IgD-negative memory B cell (primary cell): ENCODE results near the gene TMEM53. TPM values are rescaled to one million over a fixed set of nuclear protein-coding genes. Genes with fewer than 3 reads are reported as not detected.
"Not testable (repeated sequence)": the region's sequence is repeated elsewhere in the genome, so short reads cannot be mapped to it uniquely, and the experiment has no call there.

Experiments used
- H3K27ac Mint-ChIP-seq, 3 donors: one replicate each; pipeline ENCODE4 v1.8.0; 2020 to 2022; ENCODE audit warnings: mild to moderate bottlenecking in 3 of 3, mixed read lengths in 3 of 3, moderate library complexity in 1 of 3
- H3K27me3 Mint-ChIP-seq: one replicate; pipeline ENCODE4 v1.8.0; 2021; ENCODE audit warnings: mixed read lengths
- H3K36me3 Mint-ChIP-seq: one replicate; pipeline ENCODE4 v1.8.0; 2020; ENCODE audit warnings: mild to moderate bottlenecking, mixed read lengths
- H3K4me1 Mint-ChIP-seq, 3 donors: one replicate each; pipeline ENCODE4 v1.8.0; 2020 to 2022; ENCODE audit warnings: mixed read lengths in 3 of 3, mild to moderate bottlenecking in 1 of 3
- H3K4me3 Mint-ChIP-seq, 4 donors: one replicate each; pipeline ENCODE4 v1.8.0; 2020 to 2022; ENCODE audit warnings: mild to moderate bottlenecking in 4 of 4, mixed read lengths in 4 of 4, moderate library complexity in 3 of 4
- H3K9me3 Mint-ChIP-seq, 3 donors: one replicate each; pipeline ENCODE4 v1.8.0; 2020 to 2021; ENCODE audit warnings: mixed read lengths in 3 of 3, mild to moderate bottlenecking in 1 of 3
- polyA plus RNA-seq: library from polyadenylated mRNA; unstranded; fragments of 300-500 nt; fragmentation: Illumina TruSeq; gene quantifications from one replicate; pipeline ENCODE4 v1.2.3, GENCODE V29; 2021

Gene TMEM53
- polyA plus RNA-seq, 1 donor from 2014 or later = 11.5 TPM

- no peaks in the 10 kb centered on the region for H3K27me3 Mint-ChIP-seq
- no peak overlapping the region for H3K27ac Mint-ChIP-seq
- peaks cover 11 to 20% (median 17%) of the 10 kb centered on the region in 3 donors for H3K4me1 Mint-ChIP-seq
- H3K36me3 Mint-ChIP-seq = peaks cover 4% of the 10 kb centered on the region
- no peaks in the 10 kb centered on the region for H3K9me3 Mint-ChIP-seq
- H3K4me3 Mint-ChIP-seq = no peak overlapping the region
Measured at GRCh38 chr1:44707112-44707881, 33.0 kb upstream of the TMEM53 start.

- H3K4me3 Mint-ChIP-seq = no peak overlapping the region
- peaks cover 4% of the 10 kb centered on the region for H3K36me3 Mint-ChIP-seq
- no peak overlapping the region for H3K27ac Mint-ChIP-seq
- no peaks in the 10 kb centered on the region for H3K9me3 Mint-ChIP-seq
- no peaks in the 10 kb centered on the region for H3K27me3 Mint-ChIP-seq
- H3K4me1 Mint-ChIP-seq = peaks cover 8 to 15% (median 11%) of the 10 kb centered on the region in 3 donors
Measured at GRCh38 chr1:44705938-44706337, 31.7 kb upstream of the TMEM53 start.

- Mint-ChIP-seq H3K4me1 (peaks cover 8 to 15% (median 11%) of the 10 kb centered on the region in 3 donors), H3K27ac (no peak overlapping the region), H3K36me3 (peaks cover 4% of the 10 kb centered on the region), H3K27me3 (no peaks in the 10 kb centered on the region), H3K9me3 (no peaks in the 10 kb centered on the region), H3K4me3 (no peak overlapping the region)
Measured at GRCh38 chr1:44705470-44705869, 31.2 kb upstream of the TMEM53 start.

GRCh38 chr1:44701141-44701573 lies 26.9 kb upstream of the TMEM53 start:
- Mint-ChIP-seq H3K4me3 (no peak overlapping the region), H3K27me3 (no peaks in the 10 kb centered on the region), H3K36me3 (peaks cover 2% of the 10 kb centered on the region), H3K4me1 (peaks cover 22 to 26% (median 25%) of the 10 kb centered on the region in 3 donors), H3K27ac (no peak overlapping the region), H3K9me3 (no peaks in the 10 kb centered on the region)

- H3K27ac Mint-ChIP-seq = no peak overlapping the region
- H3K27me3 Mint-ChIP-seq = no peaks in the 10 kb centered on the region
- H3K4me3 Mint-ChIP-seq = no peak overlapping the region
- H3K9me3 Mint-ChIP-seq = no peaks in the 10 kb centered on the region
- peaks cover 2% of the 10 kb centered on the region for H3K36me3 Mint-ChIP-seq
- H3K4me1 Mint-ChIP-seq = peaks cover 25 to 29% (median 26%) of the 10 kb centered on the region in 3 donors
Measured at GRCh38 chr1:44700573-44700972, 26.3 kb upstream of the TMEM53 start.

GRCh38 chr1:44699375-44699774 lies 25.1 kb upstream of the TMEM53 start:
- H3K27me3 Mint-ChIP-seq, H3K36me3 Mint-ChIP-seq, H3K9me3 Mint-ChIP-seq, H3K4me3 Mint-ChIP-seq, H3K27ac Mint-ChIP-seq: not testable (repeated sequence)
- peaks cover 35 to 39% (median 35%) of the 10 kb centered on the region in 3 donors for H3K4me1 Mint-ChIP-seq

GRCh38 chr1:44698138-44698537 lies 23.9 kb upstream of the TMEM53 start:
- Mint-ChIP-seq H3K36me3 (peaks cover 2% of the 10 kb centered on the region), H3K4me3 (peak overlapping the region in 3 of 4 donors; percentile 2 to 46 (median 6)), H3K27ac (peak overlapping the region in 2 of 3 donors; percentile 40 to 67), H3K27me3 (no peaks in the 10 kb centered on the region), H3K4me1 (peaks cover 35 to 41% (median 37%) of the 10 kb centered on the region in 3 donors), H3K9me3 (no peaks in the 10 kb centered on the region)

GRCh38 chr1:44696789-44697345 lies 22.6 kb upstream of the TMEM53 start:
- H3K9me3 Mint-ChIP-seq = no peaks in the 10 kb centered on the region
- H3K4me3 Mint-ChIP-seq = peak overlapping the region; percentile 33 to 92 (median 62)
- peak overlapping the region; percentile 43 to 73 (median 67) for H3K27ac Mint-ChIP-seq
- H3K4me1 Mint-ChIP-seq = peaks cover 32 to 40% (median 37%) of the 10 kb centered on the region in 3 donors
- no peaks in the 10 kb centered on the region for H3K36me3 Mint-ChIP-seq
- no peaks in the 10 kb centered on the region for H3K27me3 Mint-ChIP-seq

- no peak overlapping the region for H3K4me3 Mint-ChIP-seq
- H3K4me1 Mint-ChIP-seq = peaks cover 32 to 40% (median 37%) of the 10 kb centered on the region in 3 donors
- peaks cover 2% of the 10 kb centered on the region for H3K36me3 Mint-ChIP-seq
- H3K27me3 Mint-ChIP-seq = no peaks in the 10 kb centered on the region
- H3K27ac Mint-ChIP-seq = peak overlapping the region in 2 of 3 donors; percentile 73 to 81
- H3K9me3 Mint-ChIP-seq = no peaks in the 10 kb centered on the region
Measured at GRCh38 chr1:44696101-44696500, 21.8 kb upstream of the TMEM53 start.

- peak overlapping the region in 1 of 4 donors; percentile 41 for H3K4me3 Mint-ChIP-seq
Measured at GRCh38 chr1:44695671-44696070, 21.4 kb upstream of the TMEM53 start.

GRCh38 chr1:44694863-44695478 lies 20.7 kb upstream of the TMEM53 start:
- Mint-ChIP-seq H3K4me1 (peaks cover 32 to 40% (median 37%) of the 10 kb centered on the region in 3 donors), H3K9me3 (no peaks in the 10 kb centered on the region), H3K27me3 (no peaks in the 10 kb centered on the region), H3K27ac (peak overlapping the region in 2 of 3 donors; percentile 20 to 53), H3K36me3 (peaks cover 2% of the 10 kb centered on the region), H3K4me3 (peak overlapping the region in 1 of 4 donors; percentile 6)

More at GRCh38 chr1:44695671-44696070, 21.4 kb upstream of the TMEM53 start:
- peak overlapping the region; percentile 20 to 87 (median 81) for H3K27ac Mint-ChIP-seq
- peaks cover 2% of the 10 kb centered on the region for H3K36me3 Mint-ChIP-seq
- H3K9me3 Mint-ChIP-seq = no peaks in the 10 kb centered on the region
- H3K4me1 Mint-ChIP-seq = peaks cover 32 to 40% (median 37%) of the 10 kb centered on the region in 3 donors
- no peaks in the 10 kb centered on the region for H3K27me3 Mint-ChIP-seq

- Mint-ChIP-seq H3K4me3 (no peak overlapping the region), H3K4me1 (peaks cover 32 to 40% (median 37%) of the 10 kb centered on the region in 3 donors), H3K36me3 (peaks cover 2% of the 10 kb centered on the region), H3K27ac (no peak overlapping the region), H3K27me3 (no peaks in the 10 kb centered on the region), H3K9me3 (no peaks in the 10 kb centered on the region)
Measured at GRCh38 chr1:44693900-44694299, 19.6 kb upstream of the TMEM53 start.

GRCh38 chr1:44693159-44693558 lies 18.9 kb upstream of the TMEM53 start:
- peaks cover 2% of the 10 kb centered on the region for H3K36me3 Mint-ChIP-seq
- H3K9me3 Mint-ChIP-seq = no peaks in the 10 kb centered on the region
- H3K4me1 Mint-ChIP-seq = peaks cover 28 to 37% (median 35%) of the 10 kb centered on the region in 3 donors
- no peaks in the 10 kb centered on the region for H3K27me3 Mint-ChIP-seq
- H3K4me3 Mint-ChIP-seq = no peak overlapping the region
- no peak overlapping the region for H3K27ac Mint-ChIP-seq

- no peaks in the 10 kb centered on the region for H3K9me3 Mint-ChIP-seq
Measured at GRCh38 chr1:44689447-44689765, 15.1 kb upstream of the TMEM53 start.

GRCh38 chr1:44688760-44689446 lies 14.6 kb upstream of the TMEM53 start:
- Mint-ChIP-seq H3K9me3 (no peaks in the 10 kb centered on the region), H3K4me1 (peaks cover 7 to 11% (median 10%) of the 10 kb centered on the region in 3 donors), H3K4me3 (no peak overlapping the region), H3K27me3 (no peaks in the 10 kb centered on the region), H3K27ac (no peak overlapping the region), H3K36me3 (peaks cover 2% of the 10 kb centered on the region)

More at GRCh38 chr1:44689447-44689765, 15.1 kb upstream of the TMEM53 start:
- Mint-ChIP-seq H3K4me3 (no peak overlapping the region), H3K4me1 (peaks cover 5 to 9% (median 7%) of the 10 kb centered on the region in 3 donors), H3K27ac (no peak overlapping the region), H3K27me3 (no peaks in the 10 kb centered on the region), H3K36me3 (peaks cover 2% of the 10 kb centered on the region)
